MM.1S (cell line): ENCODE data around the gene SH3BP4.

Experiments
- DNase-seq: peaks from one replicate; pipeline ENCODE4 v3.0.0-alpha.2; 2015
- H2AFZ ChIP-seq: fragments of 300-600 bp; sonication (generic); 2 replicates; pipeline ENCODE4 v1.6.0; 2016; ENCODE audit warnings: antibody characterized with exemption, low read length
- H3F3A ChIP-seq: fragments of 300-600 bp; sonication (generic); 2 replicates; pipeline ENCODE4 v1.6.1; 2016; ENCODE audit warnings: mild to moderate bottlenecking, antibody characterized with exemption, low read length, moderate library complexity, mixed read lengths; ENCODE audit not compliant: insufficient read depth
- H3K27ac ChIP-seq: fragments of 300-600 bp; sonication (generic); 2 replicates; pipeline ENCODE4 v1.5.1; 2016; ENCODE audit warnings: mild to moderate bottlenecking, low read length
- H3K27me3 ChIP-seq: fragments of 300-600 bp; sonication (generic); replicated peaks from 2 replicates; pipeline ENCODE4 v1.6.0; 2016; ENCODE audit warnings: low read length; ENCODE audit not compliant: insufficient read depth
- H3K36me3 ChIP-seq: fragments of 300-600 bp; sonication (generic); replicated peaks from 2 replicates; pipeline ENCODE4 v1.6.1; 2016; ENCODE audit warnings: mild to moderate bottlenecking, low read length, mixed read lengths; ENCODE audit not compliant: insufficient read depth
- H3K4me1 ChIP-seq: fragments of 300-600 bp; sonication (generic); 2 replicates; pipeline ENCODE4 v1.6.1; 2016; ENCODE audit warnings: low read length, mixed read lengths
- H3K4me2 ChIP-seq: fragments of 300-600 bp; sonication (generic); 2 replicates; pipeline ENCODE4 v1.6.0; 2016; ENCODE audit warnings: low read depth, low read length
- H3K4me3 ChIP-seq: fragments of 300-600 bp; sonication (generic); 2 replicates; pipeline ENCODE4 v1.5.1; 2016; ENCODE audit warnings: low read length, mixed read lengths
- H3K79me2 ChIP-seq: fragments of 300-600 bp; sonication (generic); 2 replicates; pipeline ENCODE4 v1.6.1; 2016; ENCODE audit warnings: mixed run types, low read length, mixed read lengths
- H3K9ac ChIP-seq: fragments of 300-600 bp; sonication (generic); 2 replicates; pipeline ENCODE4 v1.6.1; 2016; ENCODE audit warnings: low read length, mixed read lengths
- H3K9me2 ChIP-seq: fragments of 300-600 bp; sonication (generic); replicated peaks from 2 replicates; pipeline ENCODE4 v1.6.1; 2016; ENCODE audit warnings: mild to moderate bottlenecking, low read length, mixed read lengths; ENCODE audit not compliant: insufficient read depth
- H3K9me3 ChIP-seq: fragments of 300-600 bp; sonication (generic); replicated peaks from 2 replicates; pipeline ENCODE4 v1.6.1; 2016; ENCODE audit warnings: mild to moderate bottlenecking, low read length, mixed read lengths; ENCODE audit not compliant: insufficient read depth
- H4K20me1 ChIP-seq: fragments of 300-600 bp; sonication (generic); 2 replicates; pipeline ENCODE4 v1.6.1; 2016; ENCODE audit warnings: mild to moderate bottlenecking, low read length, moderate library complexity, mixed read lengths; ENCODE audit not compliant: insufficient read depth
- CTCF ChIP-seq: fragments of 300-600 bp; sonication (generic); IDR thresholded peaks from 2 replicates; pipeline ENCODE4 v1.5.1; 2016; ENCODE audit warnings: antibody characterized with exemption, low read length, mixed read lengths
- EZH2 ChIP-seq: fragments of 300-600 bp; sonication (generic); optimal IDR thresholded peaks from 2 replicates; pipeline ENCODE3; 2017; ENCODE audit warnings: low read depth, mild to moderate bottlenecking, antibody characterized with exemption, low read length, mixed read lengths
- EZH2phosphoT487 ChIP-seq: fragments of 300-600 bp; sonication (generic); IDR thresholded peaks from 2 replicates; pipeline ENCODE4 v1.6.1; 2018; ENCODE audit warnings: antibody characterized with exemption, low read length

SH3BP4 gene

GRCh38 chr2:234970477-234970882, 18.7 kb downstream of the SH3BP4 start:
- no peaks in the 10 kb centered on the region for H3K9me2 ChIP-seq
- H3K9ac ChIP-seq, result no peak overlapping the region
- DNase-seq, result no peak
- H3F3A ChIP-seq, result no peaks in the 10 kb centered on the region
- no peak overlapping the region for H2AFZ ChIP-seq
- no peaks in the 10 kb centered on the region for H3K27me3 ChIP-seq
- H3K4me2 ChIP-seq, result no peak overlapping the region
- H3K27ac ChIP-seq, result no peak overlapping the region
- H3K79me2 ChIP-seq, result no peaks in the 10 kb centered on the region
- no peaks in the 10 kb centered on the region for H4K20me1 ChIP-seq
- H3K4me1 ChIP-seq, result no peaks in the 10 kb centered on the region
- no peaks in the 10 kb centered on the region for H3K9me3 ChIP-seq
- TF ChIP-seq EZH2 (no peak), CTCF (no peak), EZH2phosphoT487 (no peak)
- H3K4me3 ChIP-seq, result no peak overlapping the region
- no peaks in the 10 kb centered on the region for H3K36me3 ChIP-seq

DNA sequence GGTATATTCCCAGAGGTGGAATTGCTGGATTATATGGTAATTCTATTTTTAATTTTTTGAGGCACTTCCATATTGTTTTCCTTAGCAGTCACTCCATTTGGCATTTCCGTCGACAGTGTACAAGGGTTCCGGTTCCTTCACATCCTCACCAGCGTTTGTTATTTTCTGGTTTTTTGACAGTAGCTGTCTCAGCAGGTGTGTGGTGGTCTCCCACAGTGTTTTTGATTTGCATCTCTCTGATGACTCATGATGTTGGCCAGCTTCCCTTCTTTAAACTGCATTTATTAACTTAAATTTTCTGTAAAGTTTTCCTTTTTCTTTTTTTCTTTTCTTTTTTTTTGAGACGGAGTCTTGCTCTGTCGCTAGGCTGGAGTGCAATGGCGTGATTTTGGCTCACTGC, 19.7 kb downstream of the SH3BP4 start:
- H3K4me3 ChIP-seq, result no peak overlapping the region
- H3K27ac ChIP-seq, result no peak overlapping the region
- no peak overlapping the region for H2AFZ ChIP-seq
- H3K79me2 ChIP-seq, result no peaks in the 10 kb centered on the region
- no peaks in the 10 kb centered on the region for H3K36me3 ChIP-seq
- H3K9me2 ChIP-seq, result no peaks in the 10 kb centered on the region
- no peaks in the 10 kb centered on the region for H3F3A ChIP-seq
- no peak overlapping the region for H3K4me2 ChIP-seq
- no peaks in the 10 kb centered on the region for H3K9me3 ChIP-seq
- H3K9ac ChIP-seq, result no peak overlapping the region
- TF ChIP-seq EZH2phosphoT487 (no peak), CTCF (no peak), EZH2 (no peak)
- H4K20me1 ChIP-seq, result no peaks in the 10 kb centered on the region
- DNase-seq, result no peak
- H3K27me3 ChIP-seq, result no peaks in the 10 kb centered on the region
- no peaks in the 10 kb centered on the region for H3K4me1 ChIP-seq

- DNase-seq, result no peak
- Histone ChIP-seq H3K4me1 (no peaks in the 10 kb centered on the region), H3K9me3 (no peaks in the 10 kb centered on the region), H3K4me3 (no peak overlapping the region), H2AFZ (no peak overlapping the region), H3K9me2 (no peaks in the 10 kb centered on the region), H3K4me2 (no peak overlapping the region), H3K27ac (no peak overlapping the region), H3F3A (no peaks in the 10 kb centered on the region), H3K9ac (no peak overlapping the region), H3K79me2 (no peaks in the 10 kb centered on the region), H3K36me3 (no peaks in the 10 kb centered on the region), H3K27me3 (no peaks in the 10 kb centered on the region), H4K20me1 (no peaks in the 10 kb centered on the region)
- no peak for TF ChIP-seq EZH2phosphoT487
- TF ChIP-seq EZH2, result no peak
- TF ChIP-seq CTCF, result no peak
Measured at GRCh38 chr2:234973008-234973407, 21.2 kb downstream of the SH3BP4 start.
